ENCODE measurements around the gene RPL6. TPM values are rescaled to one million over a fixed set of nuclear protein-coding genes. Genes with fewer than 3 reads are reported as not detected.
"Not testable (repeated sequence)": the region's sequence is repeated elsewhere in the genome, so short reads cannot be mapped to it uniquely, and the experiment has no call there.

Gene RPL6
- total RNA-seq, 1 experiment from 2014 or later, result 969 TPM

DNA sequence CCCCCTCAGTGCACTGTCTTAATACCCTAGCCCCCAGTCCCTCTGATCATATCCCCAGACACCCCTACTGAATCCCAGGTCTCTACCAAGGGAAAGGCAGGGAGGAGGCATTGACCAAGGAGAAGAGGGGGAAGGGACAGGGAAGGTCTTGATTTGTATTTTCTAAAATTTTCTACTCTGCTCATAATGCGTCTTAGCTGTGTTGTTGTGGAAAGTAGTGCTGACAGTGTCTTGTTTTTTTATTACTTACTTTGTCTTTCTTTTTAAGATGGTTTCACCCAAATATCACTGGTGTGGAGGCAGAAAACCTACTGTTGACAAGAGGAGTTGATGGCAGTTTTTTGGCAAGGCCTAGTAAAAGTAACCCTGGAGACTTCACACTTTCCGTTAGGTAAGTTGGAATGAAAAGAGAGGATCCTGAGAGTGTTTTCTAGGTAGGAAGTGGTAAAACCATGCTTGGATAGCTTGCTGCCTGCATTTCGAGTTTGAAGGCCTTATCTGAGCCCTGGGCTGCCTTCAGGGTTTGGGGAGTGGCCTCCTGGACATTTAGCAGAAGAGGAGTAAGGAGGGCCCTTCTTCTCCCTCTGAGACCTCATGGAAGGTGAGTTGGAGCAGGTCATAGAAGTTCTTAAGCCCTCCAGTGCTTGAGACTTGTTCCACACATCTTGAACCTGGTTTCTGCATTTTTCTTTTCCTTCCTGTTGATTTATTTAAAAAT lies 36.8 kb upstream of the RPL6 start:
- Histone ChIP-seq H3K4me3 (ENCODE audit: low read depth in 2 of 2, low read length in 2 of 2) (no peak overlapping the region), H3K27ac (ENCODE audit: low read length) (no peak overlapping the region), H3K4me1 (ENCODE audit: control insufficient read depth, insufficient read depth, low read length) (no peaks in the 10 kb centered on the region), H3K27me3 (ENCODE audit: control insufficient read depth, insufficient read depth, low read length) (no peaks in the 10 kb centered on the region), H3K36me3 (ENCODE audit: control insufficient read depth, insufficient read depth, low read length) (no peaks in the 10 kb centered on the region), H3K9me3 (ENCODE audit: control insufficient read depth, insufficient read depth, low read depth, low read length) (no peaks in the 10 kb centered on the region)
- no TSS peak for BruUV-seq (replicated peaks)
- ATAC-seq, result no peak
- no peak for DNase-seq (ENCODE audit: low read depth, low spot score)
- ChIA-PET CTCF (no interaction called here), POLR2A (no interaction called here)
- TF ChIP-seq, protein P1, sequence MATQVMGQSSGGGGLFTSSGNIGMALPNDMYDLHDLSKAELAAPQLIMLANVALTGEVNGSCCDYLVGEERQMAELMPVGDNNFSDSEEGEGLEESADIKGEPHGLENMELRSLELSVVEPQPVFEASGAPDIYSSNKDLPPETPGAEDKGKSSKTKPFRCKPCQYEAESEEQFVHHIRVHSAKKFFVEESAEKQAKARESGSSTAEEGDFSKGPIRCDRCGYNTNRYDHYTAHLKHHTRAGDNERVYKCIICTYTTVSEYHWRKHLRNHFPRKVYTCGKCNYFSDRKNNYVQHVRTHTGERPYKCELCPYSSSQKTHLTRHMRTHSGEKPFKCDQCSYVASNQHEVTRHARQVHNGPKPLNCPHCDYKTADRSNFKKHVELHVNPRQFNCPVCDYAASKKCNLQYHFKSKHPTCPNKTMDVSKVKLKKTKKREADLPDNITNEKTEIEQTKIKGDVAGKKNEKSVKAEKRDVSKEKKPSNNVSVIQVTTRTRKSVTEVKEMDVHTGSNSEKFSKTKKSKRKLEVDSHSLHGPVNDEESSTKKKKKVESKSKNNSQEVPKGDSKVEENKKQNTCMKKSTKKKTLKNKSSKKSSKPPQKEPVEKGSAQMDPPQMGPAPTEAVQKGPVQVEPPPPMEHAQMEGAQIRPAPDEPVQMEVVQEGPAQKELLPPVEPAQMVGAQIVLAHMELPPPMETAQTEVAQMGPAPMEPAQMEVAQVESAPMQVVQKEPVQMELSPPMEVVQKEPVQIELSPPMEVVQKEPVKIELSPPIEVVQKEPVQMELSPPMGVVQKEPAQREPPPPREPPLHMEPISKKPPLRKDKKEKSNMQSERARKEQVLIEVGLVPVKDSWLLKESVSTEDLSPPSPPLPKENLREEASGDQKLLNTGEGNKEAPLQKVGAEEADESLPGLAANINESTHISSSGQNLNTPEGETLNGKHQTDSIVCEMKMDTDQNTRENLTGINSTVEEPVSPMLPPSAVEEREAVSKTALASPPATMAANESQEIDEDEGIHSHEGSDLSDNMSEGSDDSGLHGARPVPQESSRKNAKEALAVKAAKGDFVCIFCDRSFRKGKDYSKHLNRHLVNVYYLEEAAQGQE (IDR thresholded peaks at IDR 0.05; ENCODE audit: insufficient read depth in 1 of 2, low read depth in 2 of 2, low read length in 1 of 2), result no peak
- no peak for TF ChIP-seq TCF7L2 (IDR thresholded peaks at IDR 0.05; ENCODE audit: low read depth, low read length)
- TF ChIP-seq, protein P2, sequence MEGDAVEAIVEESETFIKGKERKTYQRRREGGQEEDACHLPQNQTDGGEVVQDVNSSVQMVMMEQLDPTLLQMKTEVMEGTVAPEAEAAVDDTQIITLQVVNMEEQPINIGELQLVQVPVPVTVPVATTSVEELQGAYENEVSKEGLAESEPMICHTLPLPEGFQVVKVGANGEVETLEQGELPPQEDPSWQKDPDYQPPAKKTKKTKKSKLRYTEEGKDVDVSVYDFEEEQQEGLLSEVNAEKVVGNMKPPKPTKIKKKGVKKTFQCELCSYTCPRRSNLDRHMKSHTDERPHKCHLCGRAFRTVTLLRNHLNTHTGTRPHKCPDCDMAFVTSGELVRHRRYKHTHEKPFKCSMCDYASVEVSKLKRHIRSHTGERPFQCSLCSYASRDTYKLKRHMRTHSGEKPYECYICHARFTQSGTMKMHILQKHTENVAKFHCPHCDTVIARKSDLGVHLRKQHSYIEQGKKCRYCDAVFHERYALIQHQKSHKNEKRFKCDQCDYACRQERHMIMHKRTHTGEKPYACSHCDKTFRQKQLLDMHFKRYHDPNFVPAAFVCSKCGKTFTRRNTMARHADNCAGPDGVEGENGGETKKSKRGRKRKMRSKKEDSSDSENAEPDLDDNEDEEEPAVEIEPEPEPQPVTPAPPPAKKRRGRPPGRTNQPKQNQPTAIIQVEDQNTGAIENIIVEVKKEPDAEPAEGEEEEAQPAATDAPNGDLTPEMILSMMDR (IDR thresholded peaks at IDR 0.05), result no peak
- TF ChIP-seq POLR2AphosphoS5 (IDR thresholded peaks at IDR 0.05; ENCODE audit: low read depth, low read length), result no peak
- TF ChIP-seq SIN3A (IDR thresholded peaks at IDR 0.05; ENCODE audit: borderline replicate concordance, insufficient read depth, low read depth, low read length), result no peak
- intact Hi-C loops (cut with micrococcal nuclease; ENCODE audit: unreplicated experiment) (no loop called here), in situ Hi-C loops (cut with HindIII; ENCODE audit: low pct_unique_long_range_greater_than_20kb, low sequenced_read_pairs) (no loop called here)

DNA sequence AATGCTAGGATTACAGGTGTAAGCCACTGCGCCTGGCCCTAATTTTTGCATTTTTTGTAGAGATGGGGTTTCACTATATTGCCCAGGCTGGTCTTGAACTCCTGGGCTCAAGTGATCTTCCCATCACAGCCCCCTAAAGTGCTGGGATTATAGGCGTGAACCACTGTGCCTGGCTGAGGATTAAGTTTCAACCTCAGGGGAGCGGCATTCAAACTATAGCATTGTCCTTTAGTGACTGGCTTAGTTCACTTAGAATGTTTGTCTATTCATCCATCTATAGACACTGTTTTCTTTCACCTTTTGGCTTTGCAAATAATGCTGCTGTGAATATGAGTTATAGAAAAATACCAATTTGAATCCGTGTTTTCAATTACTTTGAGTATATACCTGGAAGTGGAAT lies 34.5 kb upstream of the RPL6 start:
- no peaks in the 10 kb centered on the region for H3K4me1 ChIP-seq (ENCODE audit: control insufficient read depth, insufficient read depth, low read length)
- no peaks in the 10 kb centered on the region for H3K9me3 ChIP-seq (ENCODE audit: control insufficient read depth, insufficient read depth, low read depth, low read length)
- H3K27ac ChIP-seq (ENCODE audit: low read length), result no peak overlapping the region
- TF ChIP-seq SIN3A (IDR thresholded peaks at IDR 0.05; ENCODE audit: borderline replicate concordance, insufficient read depth, low read depth, low read length), result no peak
- TF ChIP-seq POLR2AphosphoS5 (IDR thresholded peaks at IDR 0.05; ENCODE audit: low read depth, low read length), result no peak
- TF ChIP-seq TCF7L2 (IDR thresholded peaks at IDR 0.05; ENCODE audit: low read depth, low read length), result no peak
- TF ChIP-seq, protein P2 (IDR thresholded peaks at IDR 0.05), result no peak
- TF ChIP-seq, protein P1 (IDR thresholded peaks at IDR 0.05; ENCODE audit: insufficient read depth in 1 of 2, low read depth in 2 of 2, low read length in 1 of 2), result no peak
- ChIA-PET POLR2A (no interaction called here), CTCF (no interaction called here)
- intact Hi-C loops (cut with micrococcal nuclease; ENCODE audit: unreplicated experiment), result no loop called here
- DNase-seq (ENCODE audit: low read depth, low spot score), result no peak
- BruUV-seq (replicated peaks), result no TSS peak
- H3K4me3 ChIP-seq (ENCODE audit: low read depth in 2 of 2, low read length in 2 of 2), result no peak overlapping the region
- in situ Hi-C loops (cut with HindIII; ENCODE audit: low pct_unique_long_range_greater_than_20kb, low sequenced_read_pairs), result no loop called here
- no peaks in the 10 kb centered on the region for H3K36me3 ChIP-seq (ENCODE audit: control insufficient read depth, insufficient read depth, low read length)
- no peak for ATAC-seq
- H3K27me3 ChIP-seq (ENCODE audit: control insufficient read depth, insufficient read depth, low read length), result no peaks in the 10 kb centered on the region

DNA sequence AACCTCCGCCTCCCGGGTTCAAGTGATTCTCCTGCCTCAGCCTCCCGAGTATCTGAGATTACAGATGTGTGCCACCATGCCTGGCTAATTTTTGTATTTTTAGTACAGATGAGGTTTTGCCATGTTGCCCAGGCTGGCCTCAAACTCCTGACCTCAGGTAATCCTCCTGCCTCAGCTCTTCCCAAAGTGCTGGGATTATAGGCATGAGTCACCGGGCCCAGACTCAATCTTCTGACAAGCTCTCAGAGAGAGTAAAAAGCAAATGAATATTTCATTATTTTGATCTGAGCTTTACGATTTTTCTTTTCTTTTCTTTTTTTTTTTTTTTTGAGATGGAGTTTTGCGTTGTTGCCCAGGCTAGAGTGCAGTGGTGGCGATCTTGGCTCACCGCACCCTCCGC lies 31.2 kb upstream of the RPL6 start:
- H3K4me3 ChIP-seq (ENCODE audit: low read depth in 2 of 2, low read length in 2 of 2); in situ Hi-C loops (cut with HindIII; ENCODE audit: low pct_unique_long_range_greater_than_20kb, low sequenced_read_pairs); H3K4me1 ChIP-seq (ENCODE audit: control insufficient read depth, insufficient read depth, low read length); intact Hi-C loops (cut with micrococcal nuclease; ENCODE audit: unreplicated experiment); H3K27me3 ChIP-seq (ENCODE audit: control insufficient read depth, insufficient read depth, low read length); BruUV-seq (replicated peaks); H3K9me3 ChIP-seq (ENCODE audit: control insufficient read depth, insufficient read depth, low read depth, low read length); H3K36me3 ChIP-seq (ENCODE audit: control insufficient read depth, insufficient read depth, low read length); DNase-seq (ENCODE audit: low read depth, low spot score); ATAC-seq; H3K27ac ChIP-seq (ENCODE audit: low read length): not testable (repeated sequence)
- ChIA-PET CTCF (interaction anchor here (0.7 kb wide), 1 partner anchor 22 kb away, joined by 5 read pairs; the partner anchor contains the start of gene PTPN11), POLR2A (interaction anchor here (0.6 kb wide), 1 partner anchor 16 kb away, joined by 3 read pairs; no protein-coding TSS in a partner anchor)

Data from Panc1 (cell line).